Peyer's patch (tissue), 4 donors: Measurements from ENCODE around the gene BCCIP.

Experiments
- CTCF ChIP-seq, 6 experiments: fragments of 450-650 bp in 4 of 6; fragments of 200-600 bp in 2 of 6; sonication (generic) in 1 of 6; IDR thresholded peaks; one replicate each; pipeline ENCODE4 v1.5.1; 2017 to 2019; ENCODE audit warnings: antibody characterized with exemption in 6 of 6, mild to moderate bottlenecking in 3 of 6, moderate library complexity in 1 of 6
- POLR2A ChIP-seq, 2 donors: fragments of 450-650 bp; IDR thresholded peaks; one replicate each; pipeline ENCODE4 v1.5.1; 2017; ENCODE audit warnings: antibody characterized with exemption in 2 of 2, mild to moderate bottlenecking in 2 of 2, moderate library complexity in 2 of 2

GRCh38 chr10:125775491-125776106, 47.7 kb upstream of the BCCIP start, which contains the start of gene MMP21:
- TF ChIP-seq CTCF (IDR thresholded peaks at IDR 0.05) (no peak), POLR2A (IDR thresholded peaks at IDR 0.05) (no peak)
